Glomerular visceral epithelial cell (primary cell): Measurements from ENCODE around the gene TANK.
"Not testable (repeated sequence)": the region's sequence is repeated elsewhere in the genome, so short reads cannot be mapped to it uniquely, and the experiment has no call there.

Experiments
- DNase-seq: peaks from one replicate; pipeline ENCODE4 v3.0.0-alpha.2; 2016; ENCODE audit errors: extremely low spot score

TANK gene

DNA sequence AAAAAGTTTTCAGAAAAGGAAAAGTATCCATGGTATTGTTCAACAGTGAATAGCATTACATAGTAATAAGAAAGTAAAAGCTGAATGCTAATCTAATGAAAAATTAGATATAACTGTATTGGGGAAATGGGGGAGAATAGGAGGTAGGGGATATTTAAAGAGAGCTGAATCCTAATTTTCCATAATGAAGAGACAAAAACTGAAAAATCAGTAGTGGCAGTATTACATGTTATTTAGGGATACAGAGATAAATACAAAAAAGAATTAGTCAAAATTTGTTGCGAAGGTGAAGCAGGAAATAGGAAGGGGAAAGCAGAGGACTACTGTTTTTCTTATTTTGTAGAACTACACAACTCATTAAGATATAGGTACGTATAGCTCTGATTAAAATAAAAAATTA lies 9.1 kb downstream of the TANK start:
- no peak for DNase-seq

DNA sequence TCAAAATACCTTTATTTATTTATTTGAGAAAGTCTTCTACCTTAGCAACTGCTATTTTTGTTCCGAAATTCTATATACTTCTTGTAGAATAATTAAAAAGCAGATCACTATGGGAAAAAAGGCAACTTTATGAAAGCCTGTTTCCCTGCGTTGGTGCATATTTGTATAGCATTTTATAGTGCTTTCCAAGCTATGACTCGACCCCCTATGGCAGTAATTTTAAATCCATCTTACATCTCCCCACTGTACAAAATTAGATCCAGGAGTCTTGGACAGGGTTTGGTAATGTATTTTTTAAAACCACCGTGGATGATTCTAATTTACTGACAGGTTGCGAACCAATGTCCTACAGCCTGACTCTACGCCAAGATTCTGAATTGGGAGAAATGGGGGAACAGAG lies 10.1 kb downstream of the TANK start:
- no peak for DNase-seq

DNA sequence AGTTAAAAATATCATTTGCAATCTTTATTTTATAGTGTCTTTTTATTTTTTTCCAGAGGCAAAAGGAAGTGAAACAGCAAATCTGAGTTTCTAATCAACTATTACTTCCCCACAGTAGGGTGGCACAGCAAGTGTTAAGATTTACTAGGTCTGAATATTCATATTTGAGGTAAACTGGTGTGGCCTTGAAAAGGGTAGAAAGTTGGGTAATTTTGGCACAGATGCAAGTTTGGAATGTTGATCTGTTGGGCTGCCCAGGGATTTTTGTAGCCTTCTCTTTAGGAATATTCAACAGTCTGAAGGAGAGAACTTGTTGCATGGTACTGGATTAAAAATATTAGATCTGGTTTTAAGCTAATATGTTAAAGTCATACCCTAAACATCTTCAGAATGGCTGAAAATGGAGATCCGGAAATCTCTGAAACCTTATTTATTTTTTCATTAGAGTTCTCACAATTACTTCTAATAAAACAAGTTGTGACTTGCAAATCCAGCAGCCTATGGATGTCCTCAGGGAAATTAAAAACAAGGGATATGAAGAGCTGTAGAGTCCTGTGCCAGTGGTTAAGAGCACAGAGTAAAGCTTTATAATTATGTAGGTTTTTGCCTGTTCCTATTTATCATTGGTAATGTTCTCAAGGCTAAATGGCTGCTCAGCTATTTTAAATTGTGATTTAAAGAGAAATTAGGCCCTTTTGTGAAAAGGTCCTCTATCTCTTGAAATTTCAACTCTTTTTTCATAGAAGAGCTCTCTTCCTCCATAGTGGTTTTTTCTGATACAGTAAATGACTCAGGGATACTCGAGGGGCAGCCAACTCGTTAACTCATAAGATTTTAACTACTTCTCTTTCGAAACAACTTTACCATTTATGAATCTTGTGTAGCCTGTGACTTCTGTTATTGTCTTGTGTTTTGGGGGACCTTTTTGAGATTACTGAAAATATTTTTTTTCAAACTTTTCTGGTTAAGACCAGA lies 11.0 kb downstream of the TANK start:
- DNase-seq: no peak

DNA sequence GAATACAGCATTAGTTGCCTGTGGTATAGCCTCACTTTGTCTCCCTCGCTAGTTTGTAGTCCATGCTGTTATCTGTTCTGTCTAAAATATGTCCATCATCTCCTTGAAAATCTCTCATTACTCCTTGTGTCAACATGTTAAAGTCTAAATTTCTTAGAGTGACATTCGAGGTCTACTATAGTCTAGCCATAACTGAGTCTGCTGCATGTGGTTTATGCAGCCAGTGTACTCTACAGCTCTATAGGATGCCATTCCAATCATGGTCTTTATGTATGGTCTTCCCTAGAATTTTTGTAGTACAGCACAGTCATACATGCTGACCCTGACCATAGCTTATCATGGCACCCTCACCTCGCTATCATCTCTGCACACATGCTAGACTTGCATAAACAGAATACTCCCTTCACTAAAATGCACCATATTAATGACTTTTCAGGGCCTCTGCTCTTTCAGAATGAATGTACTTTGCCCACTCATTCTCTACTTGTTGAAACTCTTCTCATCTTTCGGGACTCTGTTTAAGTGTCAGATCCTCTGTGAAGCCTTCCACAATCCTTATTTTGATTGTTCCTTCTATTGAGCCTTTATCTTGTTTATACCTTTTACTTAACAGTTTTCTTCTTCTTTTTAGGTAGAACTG lies 12.8 kb downstream of the TANK start:
- DNase-seq: no peak

DNA sequence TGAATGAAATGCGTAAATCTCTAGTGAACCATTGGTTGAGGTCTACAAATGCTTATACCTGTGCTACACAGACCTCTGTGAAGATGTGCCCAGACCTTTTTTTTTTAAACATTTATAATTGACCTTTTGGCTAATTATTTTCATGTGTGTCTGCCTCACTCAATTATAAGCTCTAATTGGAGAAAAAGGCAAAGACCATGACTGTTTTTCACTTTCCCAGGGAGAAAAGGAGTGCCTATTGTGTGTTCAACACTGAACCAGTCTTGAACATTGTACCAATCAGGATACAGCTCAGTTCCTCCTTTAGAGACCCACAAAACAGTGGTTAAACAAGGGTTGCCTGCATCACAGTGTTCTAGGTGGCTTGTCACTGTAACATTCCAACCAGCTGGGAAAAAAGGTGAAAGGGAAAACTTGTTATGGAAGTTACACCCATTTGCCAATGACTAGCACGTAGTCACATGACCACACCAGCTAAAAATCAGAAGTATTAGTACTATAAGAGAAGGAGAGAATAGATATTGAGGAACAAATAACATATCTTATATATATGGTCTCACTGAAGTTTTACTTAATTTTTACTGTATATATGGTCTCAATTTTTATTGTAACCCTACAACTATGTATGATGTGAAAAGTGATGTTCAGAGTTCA lies 13.4 kb downstream of the TANK start:
- DNase-seq: no peak

DNA sequence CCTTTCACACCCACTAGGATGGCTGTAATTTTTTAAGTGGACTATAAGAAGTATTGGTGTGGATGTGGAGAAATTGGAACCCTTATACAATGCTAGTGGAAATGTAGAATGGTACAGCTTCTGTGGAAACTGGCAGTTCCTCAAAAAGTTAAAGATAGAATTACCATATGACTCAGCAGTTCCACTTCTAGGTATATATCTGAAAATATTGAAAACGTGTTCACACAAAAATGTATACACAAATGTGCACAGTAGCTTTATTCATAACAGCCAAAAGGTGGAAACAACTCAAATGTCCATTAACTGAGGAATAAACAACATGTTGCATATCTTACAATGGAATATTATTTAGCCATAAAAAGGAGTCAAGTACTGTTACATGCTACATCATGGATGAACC lies 17.7 kb downstream of the TANK start:
- DNase-seq: no peak

DNA sequence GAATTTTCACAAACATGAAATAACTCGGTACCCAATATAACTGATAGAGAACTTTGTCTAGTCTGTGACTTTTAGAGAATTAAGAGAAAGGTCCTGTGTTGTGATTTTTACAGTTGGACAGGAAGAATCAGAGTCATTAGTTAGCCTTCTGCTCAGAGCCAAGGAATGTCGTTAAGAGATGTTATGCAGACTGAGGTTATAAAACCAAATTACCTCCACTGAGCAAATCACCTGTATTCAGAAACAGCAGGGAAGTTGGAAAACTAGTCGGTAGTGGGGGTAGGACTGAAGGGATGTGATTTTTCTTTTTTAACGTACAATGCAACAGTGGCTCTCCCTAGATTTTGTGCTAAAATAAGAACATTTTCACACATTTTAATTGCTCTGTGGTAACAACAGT lies 18.5 kb downstream of the TANK start:
- no peak for DNase-seq

DNA sequence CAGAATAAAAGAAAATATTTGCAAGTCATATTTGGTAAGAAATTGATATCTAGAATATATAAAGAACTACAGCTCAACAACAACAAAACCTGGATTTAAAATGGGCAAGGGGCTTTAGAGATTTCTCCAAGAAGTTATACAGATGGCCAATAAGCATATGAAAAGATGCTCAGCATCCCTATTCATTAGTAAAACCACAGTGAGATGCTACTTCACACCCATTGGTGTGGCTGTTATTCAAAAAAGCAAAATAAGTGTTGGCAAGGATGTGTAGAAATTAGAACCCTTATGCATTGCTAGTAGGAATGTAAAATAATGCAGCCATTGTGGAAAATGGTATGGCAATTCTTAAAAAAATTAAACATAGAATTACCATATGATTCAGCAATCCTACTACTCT lies 29.8 kb downstream of the TANK start:
- no peak for DNase-seq

DNA sequence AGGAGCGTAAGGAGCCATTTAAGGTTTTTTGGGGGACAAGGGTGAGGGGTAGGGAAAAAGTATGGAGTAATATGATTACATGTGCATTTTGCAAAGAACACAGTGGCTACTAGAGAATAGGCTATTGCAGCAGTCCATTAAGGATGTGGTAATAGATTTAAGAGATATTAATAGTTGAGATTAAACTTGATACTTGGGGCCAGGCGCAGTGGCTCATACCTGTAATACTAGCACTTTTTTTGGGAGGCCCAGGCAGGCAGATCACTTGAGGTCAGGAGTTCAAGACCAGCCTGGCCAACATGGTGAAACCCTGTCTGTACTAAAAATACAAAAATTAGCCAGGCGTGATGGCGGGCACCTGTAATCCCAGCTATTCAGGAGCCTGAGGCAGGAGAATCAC lies 35.4 kb downstream of the TANK start:
- not testable (repeated sequence) for DNase-seq

DNA sequence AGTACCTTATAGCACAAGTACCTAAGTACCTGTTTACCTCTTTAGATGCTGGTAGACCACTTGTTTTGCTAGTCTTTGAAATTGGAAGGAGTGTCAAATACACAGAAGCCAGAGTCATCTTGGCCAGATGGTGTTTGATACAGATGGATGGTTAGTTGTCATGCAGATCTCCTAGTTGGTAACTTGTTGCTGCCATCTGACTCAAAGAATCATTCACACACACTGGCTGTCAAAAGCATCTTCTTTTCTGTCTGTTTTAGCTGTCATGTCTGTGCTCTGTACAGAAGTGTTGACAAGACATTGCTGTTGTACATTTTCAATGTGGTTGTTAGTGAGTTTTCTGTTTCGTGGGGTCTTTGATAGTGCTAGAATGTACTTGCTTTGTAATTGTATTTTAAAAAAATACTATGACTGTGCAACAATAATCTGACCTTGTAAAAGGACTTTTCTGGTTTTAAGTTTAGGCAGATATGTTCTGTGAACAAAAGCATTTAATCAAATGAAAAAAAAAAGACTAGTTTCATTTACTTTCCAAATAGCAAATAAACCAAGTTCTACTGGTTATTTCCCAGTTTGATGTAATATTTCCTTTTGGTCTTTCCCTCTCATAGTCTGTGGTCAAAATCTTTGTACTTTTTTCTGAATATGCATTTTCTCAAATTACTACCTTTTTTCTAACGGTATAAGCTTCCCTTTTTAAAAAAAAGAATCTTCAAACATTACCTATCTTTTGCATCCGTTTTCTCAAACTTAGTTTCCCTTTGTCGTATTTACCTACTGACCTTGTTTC lies 39.9 kb downstream of the TANK start:
- DNase-seq: peak; percentile 22

DNA sequence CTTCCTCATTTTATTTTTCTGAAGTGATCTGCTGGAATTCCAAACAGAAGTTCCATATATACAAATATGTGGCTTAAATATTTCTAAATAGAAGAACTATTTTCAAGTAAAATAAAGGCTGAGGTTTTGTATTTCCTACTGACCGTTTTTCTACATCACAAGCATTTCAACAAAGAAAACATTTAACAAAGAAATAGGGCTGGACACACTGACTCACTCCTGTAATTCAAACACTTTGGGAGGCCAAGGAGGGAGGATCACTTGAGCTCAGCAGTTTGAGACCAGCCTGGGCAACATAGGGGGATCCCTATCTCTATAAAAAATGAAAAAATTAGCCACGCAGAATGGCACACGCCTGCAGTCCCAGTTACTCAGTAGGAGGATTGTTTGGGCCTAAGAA lies 44.6 kb downstream of the TANK start:
- no peak for DNase-seq

DNA sequence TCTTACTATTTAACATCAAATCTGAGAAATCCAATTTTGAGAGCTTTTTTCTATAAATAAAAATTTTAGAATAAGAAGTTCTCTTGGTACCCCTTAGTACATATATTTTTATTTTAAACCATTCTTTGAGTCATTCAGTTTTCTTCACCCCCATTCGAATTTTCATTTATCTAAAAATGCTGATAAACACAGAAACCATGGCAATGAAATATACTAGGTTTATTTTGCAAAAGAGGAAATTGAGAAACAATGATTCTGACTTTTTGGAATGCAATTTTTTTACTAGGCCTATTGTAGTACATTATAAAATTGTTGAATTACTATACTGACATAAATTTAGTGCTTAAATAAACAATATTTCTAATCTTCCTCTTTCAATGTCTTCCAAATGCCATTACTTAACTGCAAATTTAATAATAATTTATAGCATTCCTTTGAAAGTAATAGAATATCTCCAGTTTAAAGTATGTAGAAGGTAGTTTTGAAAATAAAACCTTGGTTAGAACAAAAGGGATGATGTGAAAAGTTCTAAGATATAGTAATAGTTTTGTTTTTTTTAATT lies 46.3 kb downstream of the TANK start:
- DNase-seq: no peak

DNA sequence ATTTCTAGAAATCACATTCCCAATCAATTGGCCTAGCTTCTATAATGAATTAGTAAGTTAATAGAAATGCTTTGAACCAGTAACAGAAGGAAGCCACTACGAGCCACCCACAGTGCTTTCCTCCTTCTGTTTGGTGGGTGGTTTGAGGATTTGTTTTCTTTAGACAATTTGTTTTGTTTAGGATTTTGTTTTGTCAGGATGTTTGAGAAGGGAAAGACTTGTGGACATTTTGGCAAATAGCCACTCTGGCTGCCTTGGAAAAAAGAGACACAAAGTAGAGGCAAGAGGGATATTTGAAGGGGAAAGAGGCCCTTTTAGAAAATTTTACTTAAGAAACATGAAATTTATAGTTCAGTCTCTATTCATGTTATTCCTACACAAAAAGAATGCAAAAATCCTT lies 47.7 kb downstream of the TANK start:
- DNase-seq: no peak

DNA sequence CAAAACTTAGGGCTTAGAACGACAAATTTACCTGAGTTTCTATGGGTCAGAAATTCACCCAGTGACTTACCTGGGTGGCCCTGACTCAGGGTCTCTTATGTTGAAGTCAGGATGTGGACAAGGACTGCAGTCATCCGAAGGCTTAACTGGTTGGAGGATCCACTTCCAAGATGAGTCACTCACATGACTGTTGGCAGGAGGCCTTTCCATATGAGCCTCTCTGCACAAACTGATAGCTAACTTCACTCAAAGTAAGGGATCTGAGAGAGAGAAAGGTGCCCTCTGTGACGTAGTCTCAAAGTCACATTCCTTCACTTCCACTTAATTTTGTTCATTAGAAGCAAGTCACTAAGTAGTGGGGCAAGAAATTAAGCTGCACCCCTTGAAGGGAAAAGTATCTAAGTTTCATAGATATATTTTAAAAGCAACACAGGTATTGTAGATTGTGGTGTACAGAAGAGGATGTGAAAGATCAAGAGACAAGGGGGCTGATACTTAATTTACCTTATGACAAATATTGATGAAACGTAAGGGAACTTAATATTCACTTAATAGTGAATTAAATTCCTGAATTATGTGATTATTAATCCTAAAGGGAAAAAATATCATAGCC lies 48.4 kb downstream of the TANK start:
- DNase-seq: peak; percentile 72

DNA sequence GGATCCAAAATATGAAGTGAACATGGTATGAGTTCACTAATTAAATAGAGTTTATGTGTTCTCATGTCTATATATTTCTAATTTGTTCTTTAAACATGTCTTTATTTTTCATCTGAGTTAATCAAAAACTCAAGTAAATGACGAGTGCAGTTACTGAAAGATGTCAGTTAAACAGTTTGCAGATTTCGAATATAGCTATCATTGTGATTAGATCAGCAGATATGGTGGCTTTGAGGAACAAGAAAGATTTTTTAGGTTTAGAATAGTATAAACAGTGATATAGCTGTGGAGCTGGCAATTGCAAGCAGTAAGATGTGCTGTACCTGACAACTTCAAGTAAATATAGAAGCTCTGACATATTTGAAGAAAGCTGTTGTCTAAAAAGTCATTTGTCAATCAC lies 49.7 kb downstream of the TANK start:
- no peak for DNase-seq

DNA sequence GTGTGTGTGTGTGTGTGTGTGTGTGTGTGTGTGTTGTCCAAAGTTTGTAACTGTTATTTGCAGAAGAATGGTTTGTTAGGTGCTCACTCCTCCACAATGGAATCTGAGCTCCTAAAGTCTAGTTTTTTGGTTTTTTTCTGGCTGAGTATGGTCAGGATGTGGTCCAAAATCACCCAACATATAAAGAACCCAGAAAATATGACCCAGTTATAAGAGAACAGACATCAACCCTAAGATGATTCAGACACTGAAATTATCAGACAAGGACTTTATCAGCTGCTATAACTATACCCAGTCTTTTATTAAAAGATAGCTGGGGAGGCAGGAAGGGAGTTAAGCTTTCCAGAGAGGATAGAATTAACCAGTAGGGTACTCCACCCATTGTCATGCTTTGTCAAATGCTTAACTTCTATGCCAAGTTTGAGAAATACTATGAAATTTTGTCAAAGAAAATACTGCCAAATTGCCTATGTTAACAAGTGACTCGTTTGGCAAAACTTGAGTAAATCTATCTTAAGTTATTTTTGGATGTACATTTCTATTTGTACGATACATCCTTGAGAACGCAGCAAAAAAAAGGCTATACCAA lies 57.5 kb downstream of the TANK start:
- no peak for DNase-seq

DNA sequence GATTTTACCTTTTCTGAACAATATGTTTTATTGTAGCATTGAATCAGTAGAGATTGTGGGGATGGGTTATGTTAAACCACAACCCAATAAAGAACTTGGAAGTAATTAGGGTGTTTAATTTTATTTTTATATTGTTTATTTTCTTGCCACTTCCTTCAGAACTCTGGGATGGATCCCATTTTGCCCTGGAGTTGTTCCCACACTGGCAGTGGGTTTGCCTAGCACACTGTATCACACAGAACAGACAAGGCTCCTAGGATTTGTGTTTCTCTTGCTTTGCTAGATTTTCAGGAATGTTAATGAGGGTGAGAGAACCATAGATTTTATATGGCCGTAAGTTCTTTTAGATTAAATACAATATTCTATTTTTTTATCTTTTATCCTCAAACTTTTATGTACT lies 59.0 kb downstream of the TANK start:
- DNase-seq: no peak

DNA sequence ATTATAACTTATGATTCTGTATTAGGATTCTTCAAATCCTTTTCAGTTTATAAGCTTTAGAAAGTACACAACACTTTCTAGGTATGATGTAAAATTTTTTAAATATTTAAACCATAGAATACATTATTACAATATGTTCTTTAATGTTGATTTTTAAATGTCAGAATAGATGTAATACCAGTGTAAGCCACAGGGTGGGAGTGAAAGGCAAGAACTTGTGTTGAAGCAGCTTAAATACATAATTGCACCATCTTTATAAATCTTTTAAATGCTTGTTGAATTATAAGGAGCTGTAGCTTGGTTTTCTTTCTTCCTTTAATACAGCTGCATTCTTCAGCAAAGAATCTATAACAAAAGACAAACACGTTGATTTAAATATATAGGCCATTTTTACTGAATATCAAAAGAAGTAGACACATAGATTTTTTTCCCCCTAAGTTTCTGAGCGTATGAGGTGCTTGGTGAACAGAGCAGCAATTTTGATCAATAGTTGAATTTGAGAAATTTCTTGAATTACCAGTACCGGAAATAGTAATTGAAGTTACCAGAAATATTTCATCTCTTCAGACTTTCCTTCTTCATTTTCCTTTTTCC lies 63.0 kb downstream of the TANK start:
- DNase-seq: peak; percentile 51

DNA sequence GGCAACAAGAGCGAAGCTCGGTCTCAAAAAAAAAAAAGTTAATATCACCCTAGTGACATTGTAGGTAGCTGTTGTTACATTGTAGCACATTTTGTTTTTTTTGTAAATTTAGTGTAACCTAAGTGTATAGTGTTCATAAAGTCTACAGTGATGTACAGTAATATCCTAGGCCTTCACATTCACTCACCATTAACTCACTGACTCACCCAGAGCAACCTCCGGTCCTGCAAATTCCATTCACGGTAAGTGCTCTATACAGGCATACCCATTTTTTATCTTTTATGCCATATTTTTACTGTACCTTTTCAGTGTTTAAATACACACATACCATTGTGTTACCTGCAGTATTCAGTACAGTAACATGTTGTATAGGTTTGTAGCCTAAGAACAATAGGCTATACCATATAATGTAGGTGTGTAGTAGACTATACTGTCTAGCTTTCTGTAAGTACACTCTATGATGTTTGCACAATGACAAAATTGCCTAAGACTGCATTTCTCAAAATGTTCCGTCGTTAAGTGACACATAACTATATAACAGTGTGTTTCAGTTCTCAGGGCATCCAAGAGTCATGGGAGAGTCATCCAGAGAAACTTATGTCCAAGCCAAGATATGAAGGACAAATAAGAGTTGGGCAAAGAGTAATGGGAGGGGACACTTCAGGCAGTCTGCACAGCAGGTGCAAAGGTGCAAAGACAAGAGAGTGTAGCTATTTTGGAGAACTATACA lies 68.4 kb downstream of the TANK start:
- DNase-seq: peak; percentile 17

DNA sequence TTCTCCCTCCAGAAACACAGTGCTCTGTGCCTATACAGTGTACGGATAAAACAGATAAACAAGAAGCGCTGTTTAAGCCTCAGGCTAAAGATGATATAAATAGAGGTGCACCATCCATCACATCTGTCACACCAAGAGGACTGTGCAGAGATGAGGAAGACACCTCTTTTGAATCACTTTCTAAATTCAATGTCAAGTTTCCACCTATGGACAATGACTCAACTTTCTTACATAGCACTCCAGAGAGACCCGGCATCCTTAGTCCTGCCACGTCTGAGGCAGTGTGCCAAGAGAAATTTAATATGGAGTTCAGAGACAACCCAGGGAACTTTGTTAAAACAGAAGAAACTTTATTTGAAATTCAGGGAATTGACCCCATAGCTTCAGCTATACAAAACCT lies 70.7 kb downstream of the TANK start:
- no peak for DNase-seq
